OCI-LY3 (cell line): ENCODE data around the gene MROH7.
"Not testable (repeated sequence)": the region's sequence is repeated elsewhere in the genome, so short reads cannot be mapped to it uniquely, and the experiment has no call there.

ENCODE experiments used
- CTCF ChIP-seq: fragments of 200-600, 300-600 bp; sonication (generic); IDR thresholded peaks from 2 replicates; pipeline ENCODE4 v1.5.1; 2014; ENCODE audit warnings: antibody characterized with exemption, low read length, low read depth
- EZH2phosphoT487 ChIP-seq: fragments of 200-600 bp; shearing (Covaris generic); IDR thresholded peaks from 2 replicates; pipeline ENCODE4 v1.6.1; 2018; ENCODE audit warnings: antibody characterized with exemption, mixed run types, low read depth

- not testable (repeated sequence) for TF ChIP-seq CTCF, EZH2phosphoT487
These were observed 5.8 kb upstream of the MROH7 start for GRCh38 chr1:54635804-54636203.
